Eye (tissue), 1 donor: ENCODE measurements around the gene RAB7A.
"Not testable (repeated sequence)": the region's sequence is repeated elsewhere in the genome, so short reads cannot be mapped to it uniquely, and the experiment has no call there.

ENCODE experiments used
- DNase-seq: peaks from one replicate; pipeline ENCODE4 v3.0.0-alpha.2; 2015

RAB7A gene

DNA sequence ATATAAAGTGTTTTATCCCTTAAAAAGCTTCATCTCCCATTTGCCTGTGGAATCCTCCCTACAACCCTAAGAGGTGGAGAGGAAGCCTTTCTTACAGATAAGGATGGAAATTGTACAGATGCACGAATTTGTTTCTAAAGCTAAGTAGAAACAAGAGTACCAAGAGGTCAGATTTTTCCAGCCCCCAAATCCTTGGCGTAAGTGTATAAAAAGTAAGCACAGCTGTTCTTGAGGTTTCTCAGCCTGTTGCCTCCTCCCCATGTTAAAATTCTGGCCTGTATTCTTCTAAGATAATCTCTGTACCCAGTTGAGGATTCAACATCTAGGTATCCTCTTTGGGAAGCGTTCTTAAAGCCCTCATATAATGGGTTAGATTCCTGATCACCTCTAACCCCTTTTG, 34.9 kb downstream of the RAB7A start:
- no peak for DNase-seq

- no peak for DNase-seq
These were observed 35.4 kb downstream of the RAB7A start for GRCh38 chr3:128761392-128761791.

DNA sequence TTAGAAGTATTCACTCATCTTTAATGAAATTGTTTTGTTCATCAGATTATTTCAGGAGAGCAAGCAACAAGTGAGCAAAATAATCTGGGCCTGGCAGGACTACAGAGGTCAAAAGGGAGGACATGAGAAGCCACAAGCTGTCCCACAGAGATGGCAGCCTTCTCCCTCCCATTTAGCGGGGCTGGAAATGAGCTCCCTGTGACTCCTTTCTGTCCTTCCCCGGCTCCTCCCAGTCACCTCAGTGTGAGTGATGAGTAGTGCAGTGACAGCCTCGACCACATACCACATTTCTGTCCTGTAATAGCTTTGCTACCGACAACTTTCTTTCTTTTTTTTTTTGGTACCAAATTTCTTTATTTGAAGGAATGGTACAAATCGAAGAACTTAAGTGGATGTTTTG, 38.0 kb downstream of the RAB7A start:
- no peak for DNase-seq

DNA sequence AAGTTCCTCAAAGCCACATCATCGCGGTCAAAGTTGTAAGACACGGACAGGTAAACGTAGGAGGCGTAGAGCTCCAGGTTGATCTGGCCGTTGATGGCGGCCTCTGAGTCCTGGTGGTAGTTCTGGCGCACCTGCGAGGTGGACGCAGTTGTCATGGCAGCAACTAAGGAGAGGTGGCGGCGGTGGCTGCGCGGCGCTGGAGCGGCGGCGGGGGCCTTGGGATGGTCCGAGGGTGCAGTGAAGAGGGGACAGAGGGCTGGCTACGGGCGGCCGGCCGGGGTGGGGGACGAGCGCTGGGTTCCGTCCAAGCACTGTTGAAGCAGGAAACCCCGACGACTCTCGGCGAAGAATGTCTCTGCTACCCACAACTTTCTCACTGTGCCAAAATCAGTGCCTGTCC, 38.9 kb downstream of the RAB7A start:
- no peak for DNase-seq

DNA sequence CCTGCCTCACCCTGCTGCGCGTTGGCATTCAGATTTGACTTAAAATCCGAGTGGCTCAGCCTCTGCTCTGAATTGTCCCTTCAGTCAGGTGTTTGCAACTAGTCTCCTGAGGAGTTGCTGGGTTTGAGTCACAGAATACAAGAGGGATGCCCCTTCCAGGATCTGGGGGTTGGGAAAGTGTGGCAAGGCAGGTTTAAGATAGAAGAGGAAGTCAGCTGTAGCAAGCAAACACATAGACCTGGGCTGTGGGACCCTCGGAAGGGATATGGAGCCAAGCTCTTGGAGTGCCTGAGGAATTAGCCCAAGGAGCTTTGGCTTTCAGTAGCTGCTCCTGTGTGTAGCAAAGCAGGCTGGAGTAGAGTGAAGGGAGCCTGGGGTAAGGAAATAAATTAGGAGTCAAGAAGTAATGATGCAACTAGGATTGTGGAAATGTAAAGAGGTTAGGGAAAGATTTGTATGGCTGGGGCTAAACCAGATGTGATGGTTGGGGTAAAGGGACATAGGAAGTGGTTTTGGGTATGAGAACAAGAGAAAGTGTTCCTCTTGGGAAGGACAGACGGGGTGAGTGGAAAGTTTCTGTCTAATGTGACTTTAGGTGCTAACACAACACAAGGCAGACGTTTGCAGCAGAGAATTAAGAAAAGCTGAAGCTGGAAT, 41.2 kb downstream of the RAB7A start:
- no peak for DNase-seq

DNA sequence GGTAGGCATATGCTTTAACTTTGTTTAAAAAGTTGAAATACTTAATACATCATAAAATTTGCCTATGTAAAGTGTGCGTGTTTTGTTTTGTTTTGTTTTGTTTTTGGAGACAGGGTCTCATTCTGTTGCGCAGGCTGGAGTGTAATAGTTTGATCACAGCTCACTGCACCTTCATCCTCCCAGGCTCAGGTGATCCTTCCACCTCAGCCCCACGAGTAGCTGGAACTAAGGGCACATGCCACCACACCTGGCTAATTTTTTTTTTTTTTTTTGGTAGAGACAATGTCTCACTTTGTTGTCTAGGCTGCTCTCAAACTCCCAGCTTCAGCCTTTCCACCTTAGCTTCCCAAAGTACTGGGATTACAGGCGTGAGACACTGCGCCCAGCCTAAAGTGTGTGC, 42.5 kb downstream of the RAB7A start:
- DNase-seq, result no peak

DNA sequence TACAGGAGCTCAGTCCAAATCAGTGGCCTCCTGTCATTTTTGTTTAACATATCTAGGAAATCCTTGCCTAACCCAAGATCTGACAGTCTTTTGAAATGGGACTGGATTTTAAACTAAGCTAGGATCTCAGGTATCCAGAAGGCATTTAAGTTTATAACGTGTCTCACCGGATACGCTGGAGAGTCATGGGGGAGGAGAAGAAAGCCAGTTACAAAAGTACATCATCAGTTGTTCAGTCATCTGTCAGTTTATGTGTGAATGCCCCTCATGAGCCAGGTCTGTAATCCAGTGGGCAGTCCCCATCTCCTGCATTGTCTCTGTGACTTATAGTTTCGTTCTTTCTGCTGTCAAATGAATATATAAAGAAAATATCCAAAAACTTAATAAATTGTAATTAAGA, 44.4 kb downstream of the RAB7A start:
- no peak for DNase-seq

DNA sequence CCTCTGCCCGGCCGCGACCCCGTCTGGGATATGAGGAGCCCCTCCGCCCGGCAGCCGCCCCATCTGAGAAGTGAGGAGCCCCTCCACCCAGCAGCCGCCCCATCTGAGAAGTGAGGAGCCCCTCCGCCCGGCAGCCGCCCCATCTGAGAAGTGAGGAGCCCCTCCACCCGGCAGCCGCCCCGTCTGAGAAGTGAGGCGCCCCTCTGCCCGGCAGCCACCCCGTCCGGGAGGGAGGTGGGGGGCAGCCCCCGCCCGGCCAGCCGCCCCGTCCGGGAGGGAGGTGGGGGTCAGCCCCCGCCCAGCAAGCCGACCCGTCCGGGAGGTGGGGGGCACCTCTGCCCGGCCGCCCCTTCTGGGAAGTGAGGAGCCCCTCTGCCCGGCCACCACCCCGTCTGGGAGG, 47.2 kb downstream of the RAB7A start:
- DNase-seq, result not testable (repeated sequence)

GRCh38 chr3:128773592-128773991, 47.6 kb downstream of the RAB7A start:
- DNase-seq, result not testable (repeated sequence)

DNA sequence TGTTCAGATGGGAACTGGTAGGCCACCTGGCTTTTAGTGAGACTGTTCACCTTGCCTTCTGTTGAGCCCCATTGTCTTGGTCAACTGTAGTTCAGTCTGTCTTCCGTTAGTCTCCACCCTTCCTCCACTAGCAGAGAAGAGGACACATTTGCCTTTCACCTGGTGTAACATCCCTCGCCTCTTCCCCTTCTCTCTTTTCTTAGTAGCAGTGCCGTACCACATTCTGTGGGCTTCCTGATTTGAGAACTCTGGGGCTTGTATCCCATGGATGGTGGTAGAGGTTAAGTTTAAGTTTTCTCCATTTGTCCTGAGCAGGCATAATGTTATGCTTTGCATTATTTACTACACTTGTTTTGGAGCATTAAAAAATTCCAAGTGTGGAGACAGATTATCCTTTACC, 49.3 kb downstream of the RAB7A start:
- no peak for DNase-seq

GRCh38 chr3:128775906-128776542, 50.0 kb downstream of the RAB7A start:
- DNase-seq, result no peak

DNA sequence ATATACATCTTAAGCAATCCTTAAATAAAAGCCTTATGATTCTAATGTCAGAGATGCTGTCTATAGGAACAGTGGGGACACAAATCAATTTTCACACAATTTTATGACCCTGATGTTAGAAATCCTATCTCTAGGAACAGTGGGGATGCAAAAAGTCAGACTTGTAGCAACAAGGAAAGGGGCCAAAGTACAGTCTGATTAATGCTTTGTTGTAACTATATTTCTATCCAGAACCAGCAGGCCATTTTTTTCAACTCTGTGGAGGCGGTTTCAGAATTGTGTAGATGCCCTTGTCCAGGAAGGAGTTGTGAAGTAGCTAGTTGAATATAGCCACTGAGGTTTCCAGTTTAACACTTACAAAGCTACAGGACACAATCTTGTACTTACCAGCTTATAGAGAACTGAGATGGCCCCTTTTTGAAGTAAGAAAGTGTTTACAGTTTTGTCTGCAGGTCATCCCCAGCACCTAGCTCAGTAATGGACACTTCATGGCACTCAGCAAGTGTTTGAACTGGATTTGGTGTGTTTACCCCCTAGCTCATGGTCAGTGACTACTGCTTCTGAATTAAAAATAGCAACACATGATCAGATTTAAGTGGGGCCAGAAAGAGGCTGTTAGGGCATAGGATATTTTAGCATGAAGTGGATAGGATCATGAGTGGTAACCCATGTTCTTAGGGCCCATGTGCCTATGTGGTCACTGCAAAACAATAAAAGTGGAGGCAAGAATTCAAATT, 54.3 kb downstream of the RAB7A start:
- DNase-seq, result no peak

DNA sequence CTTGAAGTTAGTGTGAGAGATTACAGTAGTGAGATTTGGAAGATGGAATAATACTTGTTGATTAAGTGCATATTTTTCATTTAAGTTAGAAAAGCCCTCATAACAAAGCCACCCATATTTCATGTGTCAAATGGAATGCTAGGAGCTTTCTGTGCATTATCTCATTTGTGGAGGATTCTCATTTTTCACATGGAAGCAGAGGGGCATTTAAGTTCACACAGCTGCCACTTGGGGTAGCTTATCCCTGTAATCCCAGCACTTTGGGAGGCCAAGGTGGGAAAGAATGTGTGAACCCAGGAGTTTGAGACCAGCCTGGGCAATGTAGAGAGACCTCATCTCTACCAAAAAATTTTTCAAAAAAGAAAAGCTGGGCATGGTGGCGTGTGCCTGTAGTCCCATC, 55.2 kb downstream of the RAB7A start:
- DNase-seq, result no peak

- DNase-seq, result no peak
These were observed 56.5 kb downstream of the RAB7A start for GRCh38 chr3:128782282-128783146.

GRCh38 chr3:128783774-128784173, 57.8 kb downstream of the RAB7A start:
- DNase-seq, result no peak

DNA sequence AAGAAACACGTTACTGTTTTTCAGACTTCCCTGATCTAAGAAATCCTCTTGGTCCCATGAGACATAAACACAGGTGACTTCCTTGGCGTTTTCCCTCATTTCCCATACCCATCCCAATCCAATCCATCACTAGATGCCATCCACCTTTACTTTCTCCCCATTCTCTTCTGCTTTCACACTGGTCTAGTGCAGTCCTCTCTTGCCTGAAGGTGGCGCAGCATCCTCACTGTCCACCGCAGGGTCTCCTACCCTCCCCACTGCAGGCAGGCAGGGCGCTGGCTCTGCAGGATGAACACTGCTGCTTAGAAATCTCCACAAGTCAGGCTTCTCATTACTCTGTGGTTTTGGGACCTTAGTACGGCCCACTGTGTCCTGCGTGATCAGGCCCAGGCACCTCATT, 58.2 kb downstream of the RAB7A start:
- peak; percentile 52 for DNase-seq

- DNase-seq, result no peak
These were observed 58.9 kb downstream of the RAB7A start for GRCh38 chr3:128784843-128785242.

DNA sequence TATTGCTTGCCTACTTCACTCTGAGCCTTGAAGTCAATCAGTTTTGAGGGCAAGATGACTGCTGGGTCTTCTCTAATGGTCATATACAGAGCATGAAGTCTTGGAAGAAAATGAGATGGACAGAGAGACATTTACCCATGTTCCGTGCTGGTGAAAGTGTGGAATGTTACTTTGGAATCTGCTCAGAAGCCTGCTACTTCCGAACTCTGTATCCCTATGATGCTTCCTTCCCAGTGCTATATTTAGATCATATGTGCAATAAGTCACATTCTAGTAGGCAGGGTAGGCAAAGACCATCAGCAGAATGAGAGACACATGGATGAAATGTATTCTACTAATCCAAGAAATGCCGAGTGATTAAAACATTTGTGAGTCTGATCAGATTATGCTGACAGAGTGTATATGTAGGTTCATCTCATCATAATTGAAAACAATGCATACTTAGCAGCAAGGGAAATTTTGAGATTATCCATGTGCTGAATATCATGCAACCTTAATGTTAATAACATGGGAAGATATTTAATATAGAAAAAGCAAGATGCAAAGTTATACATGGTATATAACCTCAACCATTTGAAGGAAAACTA, 60.5 kb downstream of the RAB7A start:
- DNase-seq, result no peak

DNA sequence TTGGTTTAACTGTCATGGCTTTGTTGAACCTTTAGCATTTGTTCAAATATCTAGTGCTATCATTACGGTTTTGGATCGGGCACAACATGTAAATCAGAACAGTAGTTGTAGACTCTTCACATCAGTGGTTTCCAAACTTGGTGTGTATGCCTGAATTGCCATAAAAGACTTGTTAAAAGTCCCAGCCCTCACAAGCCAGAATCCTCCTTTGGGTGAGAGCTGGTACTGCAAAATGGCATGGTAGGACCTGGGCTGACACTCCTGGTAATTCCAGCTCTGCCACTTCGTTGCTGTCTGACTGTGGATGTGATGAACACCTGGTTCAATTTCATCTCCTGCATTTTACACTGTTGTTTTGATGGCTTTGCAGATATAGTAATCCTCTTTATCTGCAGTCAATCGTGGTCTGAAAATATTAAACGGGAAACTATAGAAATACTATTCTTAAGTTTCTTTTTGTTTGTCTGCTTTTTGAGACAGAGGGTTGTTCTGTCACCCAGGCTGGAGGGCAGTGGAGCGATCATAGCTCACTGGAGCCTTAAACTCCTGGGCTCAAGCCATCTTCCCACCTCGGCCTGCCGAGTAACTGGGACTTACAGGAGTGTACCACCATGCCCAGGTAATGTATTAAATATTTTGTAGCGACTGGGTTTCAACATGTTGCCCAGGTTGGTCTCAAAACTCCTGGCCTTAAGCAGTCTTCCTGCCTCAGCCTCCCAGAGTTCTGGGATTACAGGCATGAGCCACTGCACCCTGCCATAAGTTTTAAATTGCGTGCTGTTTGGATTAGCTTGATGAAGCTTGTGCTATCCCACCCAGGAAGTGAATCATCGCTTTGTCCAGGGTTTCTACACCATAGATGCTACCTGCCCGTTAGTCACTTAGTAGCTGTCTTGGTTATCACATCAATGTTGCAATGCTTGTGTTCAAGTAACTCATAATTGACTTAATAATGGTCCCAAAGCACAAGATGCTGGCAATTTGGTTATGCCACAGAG, 61.6 kb downstream of the RAB7A start:
- no peak for DNase-seq

DNA sequence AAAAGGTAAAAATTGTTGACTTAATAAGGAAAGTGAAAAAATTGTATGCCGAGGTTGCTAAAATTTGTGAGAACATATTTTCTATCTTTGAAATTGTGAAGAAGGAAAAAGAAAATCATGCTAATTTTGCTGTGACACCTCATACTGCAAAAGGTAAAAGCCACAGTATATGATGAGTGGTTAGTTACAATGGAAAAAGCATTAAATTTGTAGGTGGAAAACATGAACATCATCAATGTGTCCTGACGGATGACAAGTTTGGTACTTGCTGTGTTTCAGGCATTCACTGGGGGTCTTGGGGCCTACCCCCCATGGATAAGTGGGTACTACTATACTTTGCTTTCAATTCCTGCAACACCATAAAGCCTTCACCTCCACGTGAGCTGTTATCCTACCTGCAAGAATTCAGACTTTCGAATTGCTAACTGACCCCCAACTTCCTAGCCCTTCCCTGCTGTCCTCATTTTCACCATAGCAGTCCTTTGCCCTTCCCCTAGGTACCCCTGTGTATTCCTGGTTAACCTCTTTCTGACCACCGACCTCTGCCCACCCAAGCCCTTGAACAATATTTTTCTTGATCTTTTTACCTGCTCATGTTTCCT, 62.4 kb downstream of the RAB7A start:
- DNase-seq, result no peak
